A549 (cell line): ENCODE data around the gene ZNF85. TPM values are rescaled to one million over a fixed set of nuclear protein-coding genes. Genes with fewer than 3 reads are reported as not detected.
"Not testable (repeated sequence)": the region's sequence is repeated elsewhere in the genome, so short reads cannot be mapped to it uniquely, and the experiment has no call there.

Experiments used
- ATAC-seq, 2 experiments: fragments of 200-7000 bp in 1 of 2; fragments of >200 bp in 1 of 2; cut with Nextera tagmentation in 1 of 2; cut with Tn5 transposase in 1 of 2; 3 replicates each; pipeline versions ENCODE4 v1.8.0 to v1.9.1; 2018 to 2020; ENCODE audit warnings: mild to moderate bottlenecking in 1 of 2, moderate library complexity in 1 of 2
- CTCF ChIA-PET: fragments of 300-600 bp; sonication (Branson Sonifier 250); formaldehyde crosslinking; extraction: SDS; loops from one replicate; lab custom pipeline; 2021; ENCODE audit warnings: antibody characterized with exemption, inconsistent platforms; lab: Yijun Ruan, JAX
- POLR2A ChIA-PET: fragments of 350-600 bp; formaldehyde crosslinking; extraction: SDS; loops from one replicate; lab custom pipeline; 2021; ENCODE audit warnings: antibody characterized with exemption, inconsistent platforms; lab: Yijun Ruan, JAX
- DNase-seq, 2 experiments: peaks; one replicate each; pipeline versions ENCODE4 v3.0.0 to v3.0.0-alpha.2; 2011 to 2016; ENCODE audit warnings: low read depth in 1 of 2, low spot score in 1 of 2
- FAIRE-seq: peaks from 2 replicates; lab custom pipeline; 2011; peaks lifted over from hg19 to GRCh38; lab: Jason Lieb, UNC
- H3K27ac ChIP-seq, 2 experiments: fragments of >200 bp; sonication (Bioruptor Twin); formaldehyde crosslinking; 3 replicates each; pipeline ENCODE4 v1.5.1; 2016 to 2017
- H3K4me1 ChIP-seq: fragments of >200 bp; sonication (Bioruptor Twin); formaldehyde crosslinking; 3 replicates; pipeline ENCODE4 v1.6.1; 2016
- H3K4me2 ChIP-seq: fragments of >200 bp; sonication (Bioruptor Twin); formaldehyde crosslinking; 3 replicates; pipeline ENCODE4 v1.6.1; 2016
- H3K4me3 ChIP-seq: fragments of >200 bp; sonication (Bioruptor Twin); formaldehyde crosslinking; 3 replicates; pipeline ENCODE4 v1.5.1; 2016
- H3K9me3 ChIP-seq: fragments of >200 bp; sonication (Bioruptor Twin); formaldehyde crosslinking; 3 replicates; pipeline ENCODE4 v1.6.1; 2016
- CEBPB ChIP-seq, 2 experiments: fragments of >200 bp in 1 of 2; sonication (Bioruptor Twin) in 1 of 2; formaldehyde crosslinking in 1 of 2; IDR thresholded peaks; 2 replicates each; pipeline ENCODE4 v1.6.1; 2012 to 2016
- EHMT2 ChIP-seq: fragments of 200-600 bp; sonication (generic); IDR thresholded peaks from 2 replicates; pipeline ENCODE4 v1.6.1; 2016; ENCODE audit warnings: antibody characterized with exemption, low read depth, mild to moderate bottlenecking, moderate library complexity
- EP300 ChIP-seq, 2 experiments: fragments of >200 bp; sonication (Bioruptor Twin); formaldehyde crosslinking; IDR thresholded peaks; 2 replicates in 1 of 2; 3 replicates in 1 of 2; pipeline ENCODE4 v1.6.1; 2016 to 2017
- HOXB13 ChIP-seq: fragments of 250-450 bp; sonication (Bioruptor Pico); IDR thresholded peaks from 2 replicates; pipeline ENCODE4 v1.5.0; 2020; ENCODE audit warnings: low read depth, mild to moderate bottlenecking, moderate library complexity
- JUNB ChIP-seq: fragments of >200 bp; sonication (Bioruptor Twin); formaldehyde crosslinking; IDR thresholded peaks from 2 replicates; pipeline ENCODE4 v1.6.1; 2016
- MYC ChIP-seq: IDR thresholded peaks from 2 replicates; pipeline ENCODE4 v1.6.1; 2012; ENCODE audit warnings: mild to moderate bottlenecking, inconsistent platforms, low read length, improper control_type of control experiment, borderline replicate concordance
- NR3C1 ChIP-seq: fragments of >200 bp; sonication (Bioruptor Twin); formaldehyde crosslinking; IDR thresholded peaks from 3 replicates; pipeline ENCODE4 v1.6.1; 2017
- SREBF2 ChIP-seq: fragments of 450-650 bp; IDR thresholded peaks from 2 replicates; pipeline ENCODE4 v1.6.1; 2014; ENCODE audit warnings: mild to moderate bottlenecking, moderate library complexity
- WGBS: methylation state at CpG from one replicate; pipeline ENCODE4 v1.1.6; 2017; ENCODE audit errors: missing lambda C conversion rate; 5-methylcytosine and 5-hydroxymethylcytosine counted together
- polyA plus RNA-seq, 4 experiments: library from polyadenylated mRNA; depleted of rRNA in 3 of 4; stranded (reverse); fragments of >200 nt; fragmentation: RNase III in 1 of 4; extraction: RNeasy Plus Mini Kit Qiagen cat#74134 plus additional on column Dnase treatment in 1 of 4; gene quantifications; 2 replicates in 3 of 4; 3 replicates in 1 of 4; pipeline ENCODE4 v1.2.3, GENCODE V29; 2011 to 2017
- TF ChIP-seq, protein P1 (sequence below): fragments of >200 bp; sonication (Bioruptor Twin); formaldehyde crosslinking; IDR thresholded peaks from 3 replicates; pipeline ENCODE4 v1.6.1; 2016
- TF ChIP-seq, protein P2 (sequence below): fragments of >200 bp; sonication (Bioruptor Twin); formaldehyde crosslinking; IDR thresholded peaks from 2 replicates; pipeline ENCODE4 v1.6.1; 2016
- TF ChIP-seq, protein P3 (sequence below): fragments of 200-600 bp; sonication (generic); IDR thresholded peaks from 2 replicates; pipeline ENCODE4 v1.6.1; 2016; ENCODE audit warnings: antibody characterized with exemption, mild to moderate bottlenecking, moderate library complexity
- TF ChIP-seq, protein P4 (sequence below): fragments of 250-450 bp; sonication (Bioruptor Pico); IDR thresholded peaks from 2 replicates; pipeline ENCODE4 v1.5.0; 2020; ENCODE audit warnings: low read depth, mild to moderate bottlenecking, moderate library complexity

Gene ZNF85
- polyA plus RNA-seq, 2 of the 4 experiments (the other 2 are of a cell fraction) = 0.16 to 0.27 TPM

DNA sequence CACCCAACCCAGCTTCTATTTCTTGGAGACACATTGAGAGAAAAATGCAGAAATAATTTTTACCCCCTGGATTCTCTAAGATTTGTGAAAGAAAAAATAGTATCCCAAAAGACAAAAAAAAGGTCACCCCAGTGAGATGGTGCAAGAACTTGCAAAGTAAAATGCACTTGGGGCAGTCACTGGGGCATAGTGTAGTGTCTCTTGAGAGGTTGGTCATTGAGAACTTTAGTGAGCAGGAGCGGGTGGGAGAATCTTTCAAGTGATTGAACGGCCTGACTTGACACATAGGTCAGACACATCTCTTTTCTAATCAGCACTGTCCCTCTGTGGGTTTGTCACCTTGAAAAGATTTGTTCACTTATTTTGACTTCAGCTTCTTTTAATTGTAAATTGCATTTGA is 2.4 kb downstream of the ZNF85 start:
- no peak overlapping the region for H3K4me2 ChIP-seq
- FAIRE-seq (no peak), ATAC-seq (no peak), DNase-seq (no peak)
- no peak overlapping the region for H3K4me3 ChIP-seq
- ChIA-PET POLR2A (no interaction called here), CTCF (no interaction called here)
- H3K27ac ChIP-seq = no peak overlapping the region
- 18% methylated on average over 2 of the region's 2 CpGs for WGBS
- H3K4me1 ChIP-seq = no peaks in the 10 kb centered on the region
- TF ChIP-seq JUNB = no peak
- TF ChIP-seq, protein P1, sequence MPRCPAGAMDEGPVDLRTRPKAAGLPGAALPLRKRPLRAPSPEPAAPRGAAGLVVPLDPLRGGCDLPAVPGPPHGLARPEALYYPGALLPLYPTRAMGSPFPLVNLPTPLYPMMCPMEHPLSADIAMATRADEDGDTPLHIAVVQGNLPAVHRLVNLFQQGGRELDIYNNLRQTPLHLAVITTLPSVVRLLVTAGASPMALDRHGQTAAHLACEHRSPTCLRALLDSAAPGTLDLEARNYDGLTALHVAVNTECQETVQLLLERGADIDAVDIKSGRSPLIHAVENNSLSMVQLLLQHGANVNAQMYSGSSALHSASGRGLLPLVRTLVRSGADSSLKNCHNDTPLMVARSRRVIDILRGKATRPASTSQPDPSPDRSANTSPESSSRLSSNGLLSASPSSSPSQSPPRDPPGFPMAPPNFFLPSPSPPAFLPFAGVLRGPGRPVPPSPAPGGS = no peak
- no peaks in the 10 kb centered on the region for H3K9me3 ChIP-seq

DNA sequence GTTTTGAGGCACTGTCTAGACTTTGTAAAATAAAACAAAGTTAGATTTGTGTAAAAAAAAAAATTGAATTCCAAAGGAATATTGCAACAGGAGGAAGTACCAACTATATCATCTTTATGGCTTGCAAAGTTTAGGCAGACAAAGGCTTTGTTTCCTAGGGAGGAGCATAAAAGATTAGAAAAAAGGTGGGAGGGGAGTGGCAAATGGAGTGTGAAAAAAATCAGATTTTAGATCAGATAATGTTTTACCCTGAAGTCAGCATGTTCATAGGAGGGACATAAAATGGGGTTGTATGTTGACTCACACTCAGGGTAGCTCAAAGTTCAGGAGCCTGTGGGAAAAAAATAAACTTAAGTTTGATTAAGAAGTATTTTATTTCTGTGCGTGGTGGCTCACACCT is 3.7 kb downstream of the ZNF85 start:
- FAIRE-seq = no peak
- POLR2A ChIA-PET = no interaction called here
- TF ChIP-seq SREBF2 = no peak
- TF ChIP-seq EP300 (IDR thresholded peaks at IDR 0.05) = no peak
- TF ChIP-seq MYC = no peak
- TF ChIP-seq CEBPB (IDR thresholded peaks at IDR 0.05) = no peak
- Histone ChIP-seq H3K9me3 (no peaks in the 10 kb centered on the region), H3K4me2 (no peak overlapping the region), H3K27ac (no peak overlapping the region), H3K4me3 (no peak overlapping the region), H3K4me1 (no peaks in the 10 kb centered on the region)
- 0% methylated on average over 1 of the region's 1 CpG for WGBS
- CTCF ChIA-PET = no interaction called here
- no peak for ATAC-seq
- DNase-seq = no peak

DNA sequence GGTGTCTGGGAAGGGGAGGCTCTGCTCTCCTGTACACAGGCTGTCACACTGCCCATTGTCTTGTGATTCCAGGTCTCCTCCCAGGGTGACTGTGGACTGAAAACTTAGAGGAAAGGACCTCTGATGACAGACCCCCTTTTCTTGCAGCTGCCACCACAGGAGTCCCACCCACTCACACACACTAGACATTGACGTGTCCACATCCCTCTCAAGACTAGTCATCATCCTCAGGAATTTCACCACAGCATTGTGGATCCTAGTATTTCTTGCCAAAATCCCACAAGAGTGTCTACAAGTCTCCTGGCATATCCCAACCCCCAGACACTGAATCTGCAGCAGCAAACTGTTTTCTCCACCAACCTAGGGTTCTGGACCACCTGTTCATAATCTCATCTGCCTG is 5.3 kb downstream of the ZNF85 start:
- no peak for ATAC-seq
- TF ChIP-seq, protein P2, sequence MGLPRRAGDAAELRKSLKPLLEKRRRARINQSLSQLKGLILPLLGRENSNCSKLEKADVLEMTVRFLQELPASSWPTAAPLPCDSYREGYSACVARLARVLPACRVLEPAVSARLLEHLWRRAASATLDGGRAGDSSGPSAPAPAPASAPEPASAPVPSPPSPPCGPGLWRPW = no peak
- TF ChIP-seq, protein P1 = no peak
- TF ChIP-seq EHMT2 (no peak), NR3C1 (no peak), HOXB13 (CRISPR knock-in tag) (no peak)
- TF ChIP-seq, protein P3, sequence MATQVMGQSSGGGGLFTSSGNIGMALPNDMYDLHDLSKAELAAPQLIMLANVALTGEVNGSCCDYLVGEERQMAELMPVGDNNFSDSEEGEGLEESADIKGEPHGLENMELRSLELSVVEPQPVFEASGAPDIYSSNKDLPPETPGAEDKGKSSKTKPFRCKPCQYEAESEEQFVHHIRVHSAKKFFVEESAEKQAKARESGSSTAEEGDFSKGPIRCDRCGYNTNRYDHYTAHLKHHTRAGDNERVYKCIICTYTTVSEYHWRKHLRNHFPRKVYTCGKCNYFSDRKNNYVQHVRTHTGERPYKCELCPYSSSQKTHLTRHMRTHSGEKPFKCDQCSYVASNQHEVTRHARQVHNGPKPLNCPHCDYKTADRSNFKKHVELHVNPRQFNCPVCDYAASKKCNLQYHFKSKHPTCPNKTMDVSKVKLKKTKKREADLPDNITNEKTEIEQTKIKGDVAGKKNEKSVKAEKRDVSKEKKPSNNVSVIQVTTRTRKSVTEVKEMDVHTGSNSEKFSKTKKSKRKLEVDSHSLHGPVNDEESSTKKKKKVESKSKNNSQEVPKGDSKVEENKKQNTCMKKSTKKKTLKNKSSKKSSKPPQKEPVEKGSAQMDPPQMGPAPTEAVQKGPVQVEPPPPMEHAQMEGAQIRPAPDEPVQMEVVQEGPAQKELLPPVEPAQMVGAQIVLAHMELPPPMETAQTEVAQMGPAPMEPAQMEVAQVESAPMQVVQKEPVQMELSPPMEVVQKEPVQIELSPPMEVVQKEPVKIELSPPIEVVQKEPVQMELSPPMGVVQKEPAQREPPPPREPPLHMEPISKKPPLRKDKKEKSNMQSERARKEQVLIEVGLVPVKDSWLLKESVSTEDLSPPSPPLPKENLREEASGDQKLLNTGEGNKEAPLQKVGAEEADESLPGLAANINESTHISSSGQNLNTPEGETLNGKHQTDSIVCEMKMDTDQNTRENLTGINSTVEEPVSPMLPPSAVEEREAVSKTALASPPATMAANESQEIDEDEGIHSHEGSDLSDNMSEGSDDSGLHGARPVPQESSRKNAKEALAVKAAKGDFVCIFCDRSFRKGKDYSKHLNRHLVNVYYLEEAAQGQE = no peak
- TF ChIP-seq, protein P4, sequence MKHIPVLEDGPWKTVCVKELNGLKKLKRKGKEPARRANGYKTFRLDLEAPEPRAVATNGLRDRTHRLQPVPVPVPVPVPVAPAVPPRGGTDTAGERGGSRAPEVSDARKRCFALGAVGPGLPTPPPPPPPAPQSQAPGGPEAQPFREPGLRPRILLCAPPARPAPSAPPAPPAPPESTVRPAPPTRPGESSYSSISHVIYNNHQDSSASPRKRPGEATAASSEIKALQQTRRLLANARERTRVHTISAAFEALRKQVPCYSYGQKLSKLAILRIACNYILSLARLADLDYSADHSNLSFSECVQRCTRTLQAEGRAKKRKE (CRISPR knock-in tag) = no peak
- TF ChIP-seq, all 56 proteins: peak for 0
- WGBS = no CpG with 5 or more reads among the region's 1 CpG
- Histone ChIP-seq H3K4me1 (no peaks in the 10 kb centered on the region), H3K9me3 (no peaks in the 10 kb centered on the region), H3K4me2 (no peak overlapping the region), H3K4me3 (no peak overlapping the region), H3K27ac (no peak overlapping the region)
- DNase-seq (no peak), FAIRE-seq (no peak)
- ChIA-PET POLR2A (no interaction called here), CTCF (interaction anchor here (0.6 kb wide), 1 partner anchor 74 kb away, joined by 4 read pairs; no protein-coding TSS in a partner anchor)

DNA sequence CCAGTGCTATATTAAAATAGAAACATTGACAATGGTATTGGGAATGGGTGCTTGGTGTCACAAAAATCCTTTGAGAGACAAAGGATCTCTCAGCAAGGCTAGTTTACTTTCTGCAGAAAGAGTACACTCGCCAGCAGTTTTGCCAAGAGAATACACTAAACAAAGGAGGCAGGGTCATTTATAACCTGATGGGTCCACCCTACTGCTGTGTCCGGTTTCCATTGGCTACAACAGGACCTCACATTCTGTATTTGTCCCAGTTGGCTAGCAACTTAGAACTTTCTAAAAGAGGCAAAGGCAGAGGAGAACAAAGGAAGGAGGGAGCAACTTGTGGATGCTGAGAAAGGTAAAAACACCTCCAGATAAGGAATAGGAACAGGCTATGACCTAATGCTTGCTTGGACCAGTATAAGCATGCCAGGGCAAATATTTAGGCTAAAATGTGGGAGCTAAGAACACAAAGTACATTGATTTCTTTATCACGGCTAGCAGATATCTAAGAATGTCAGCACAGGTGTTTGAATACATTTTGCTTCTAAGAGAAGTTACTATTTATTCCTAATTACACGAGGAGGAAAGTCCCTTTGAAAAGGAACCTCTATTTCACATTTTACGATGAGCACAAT is 13.4 kb downstream of the ZNF85 start:
- H3K4me2 ChIP-seq, FAIRE-seq, H3K4me1 ChIP-seq, POLR2A ChIA-PET, H3K27ac ChIP-seq, ATAC-seq, H3K4me3 ChIP-seq, DNase-seq, CTCF ChIA-PET, H3K9me3 ChIP-seq: not testable (repeated sequence)
- 2% methylated on average over 5 of the region's 5 CpGs for WGBS

DNA sequence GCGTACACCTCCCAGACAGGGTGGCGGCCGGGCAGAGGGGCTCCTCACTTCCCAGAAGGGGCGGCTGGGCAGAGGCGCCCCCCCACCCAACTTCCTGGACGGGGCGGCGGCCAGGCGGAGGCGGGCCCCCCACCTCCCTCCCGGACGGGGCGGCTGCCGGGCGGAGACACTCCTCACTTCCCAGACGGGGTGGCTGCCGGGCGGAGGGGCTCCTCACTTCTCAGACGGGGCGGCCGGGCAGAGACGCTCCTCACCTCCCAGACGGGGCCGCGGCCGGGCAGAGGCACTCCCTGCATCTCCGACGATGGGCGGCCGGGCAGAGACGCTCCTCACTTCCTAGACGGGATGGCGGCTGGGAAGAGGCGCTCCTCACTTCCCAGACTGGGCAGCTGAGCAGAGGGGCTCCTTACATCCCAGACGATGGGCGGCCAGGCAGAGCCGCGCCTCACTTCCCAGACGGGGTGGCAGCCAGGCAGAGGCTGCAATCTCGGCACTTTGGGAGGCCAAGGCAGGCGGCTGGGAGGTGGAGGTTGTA is 29.6 kb downstream of the ZNF85 start:
- H3K27ac ChIP-seq, DNase-seq, ATAC-seq, CTCF ChIA-PET, H3K4me2 ChIP-seq, H3K4me1 ChIP-seq, POLR2A ChIA-PET, FAIRE-seq, H3K4me3 ChIP-seq, H3K9me3 ChIP-seq: not testable (repeated sequence)
- 84% methylated on average over 5 of the region's 41 CpGs for WGBS
